Measurements from ENCODE around the gene PDILT. TPM values are rescaled to one million over a fixed set of nuclear protein-coding genes. Genes with fewer than 3 reads are reported as not detected.

PDILT gene
- total RNA-seq, 1 experiment from 2014 or later, result not detected

Other genes starting within 250 kb of the PDILT start
- not detected in 2 replicates for gene GP2, start 77.2 kb downstream of the PDILT start, total RNA-seq (2014; rRNA removed; shearing (Covaris generic))
- not detected in 2 replicates for gene UMOD, start 52.0 kb downstream of the PDILT start, total RNA-seq (2014; rRNA removed; shearing (Covaris generic))
- not detected in 2 replicates for gene ACSM5, start 4.8 kb upstream of the PDILT start, total RNA-seq (2014; rRNA removed; shearing (Covaris generic))
- gene ACSM2A, start 46.8 kb upstream of the PDILT start, total RNA-seq (2014; rRNA removed; shearing (Covaris generic)), result not detected in 2 replicates
- gene ACSM2B, start 171.6 kb upstream of the PDILT start, total RNA-seq (2014; rRNA removed; shearing (Covaris generic)), result not detected in 2 replicates

Data from NCI-H460 (cell line).